Endothelial cell of umbilical vein (primary cell): ENCODE measurements around the gene G3BP1. TPM values are rescaled to one million over a fixed set of nuclear protein-coding genes. Genes with fewer than 3 reads are reported as not detected.
A peak's percentile ranks its signal among the peaks of the same experiment; 100 is the strongest.

Experiments used
- BruUV-seq: library from RNA; stranded (reverse); fragments of 400-500 nt; replicated peaks from 2 replicates; lab custom pipeline; 2021; lab: Mats Ljungman, UMichigan
- CTCF ChIA-PET: fragments of 300-600, 350-600 bp; sonication (Branson Sonifier 250); formaldehyde crosslinking; loops from one replicate; lab custom pipeline; 2021; ENCODE audit warnings: antibody characterized with exemption, inconsistent platforms; lab: Charles Lee
- POLR2A ChIA-PET: fragments of 300-600, 350-600 bp; sonication (Branson Sonifier 250); formaldehyde crosslinking; loops from one replicate; lab custom pipeline; 2021; ENCODE audit warnings: antibody characterized with exemption, inconsistent platforms; lab: Charles Lee
- DNase-seq: peaks from one replicate; pipeline ENCODE4 v3.0.0-alpha.2; 2011; ENCODE audit warnings: low read depth, low spot score
- FAIRE-seq: peaks from 2 replicates; lab custom pipeline; 2011; peaks lifted over from hg19 to GRCh38; lab: Jason Lieb, UNC
- H2AFZ ChIP-seq: 2 replicates; pipeline ENCODE4 v1.6.0; 2012; ENCODE audit warnings: low read depth, low read length, control low read depth, inconsistent platforms
- H3K27ac ChIP-seq: 2 replicates; pipeline ENCODE4 v1.5.1; 2011; ENCODE audit warnings: low read depth, mild to moderate bottlenecking, control low read depth, low read length, moderate library complexity; ENCODE audit not compliant: insufficient read depth
- H3K27me3 ChIP-seq, 2 experiments: 2 replicates each; pipeline versions ENCODE4 v1.6.0 to v1.6.1; 2011; ENCODE audit warnings: low read length in 2 of 2, mixed read lengths in 1 of 2; ENCODE audit not compliant: control insufficient read depth in 2 of 2, insufficient read depth in 2 of 2
- H3K36me3 ChIP-seq, 2 experiments: 2 replicates in 1 of 2; 3 replicates in 1 of 2; pipeline ENCODE4 v1.5.1; 2011; ENCODE audit warnings: low read length in 2 of 2, mild to moderate bottlenecking in 1 of 2, moderate library complexity in 1 of 2; ENCODE audit not compliant: control insufficient read depth in 2 of 2, insufficient read depth in 2 of 2; ENCODE audit errors: extremely low read depth in 1 of 2
- H3K4me1 ChIP-seq: 3 replicates; pipeline ENCODE4 v1.5.1; 2011; ENCODE audit warnings: mild to moderate bottlenecking, low read length; ENCODE audit not compliant: control insufficient read depth, insufficient read depth; ENCODE audit errors: extremely low read depth
- H3K4me2 ChIP-seq: 2 replicates; pipeline ENCODE4 v1.6.1; 2011; ENCODE audit warnings: low read length, control low read depth, mixed read lengths; ENCODE audit not compliant: insufficient read depth
- H3K4me3 ChIP-seq, 3 experiments: fragments of 200-600 bp in 1 of 3; sonication (generic), shearing (Covaris generic) in 1 of 3; replicated peaks in 1 of 3; 2 replicates each; pipeline ENCODE4 v1.5.1; 2011 to 2016; ENCODE audit warnings: control low read depth in 3 of 3, low read length in 3 of 3, mild to moderate bottlenecking in 2 of 3, inconsistent platforms in 1 of 3, low read depth in 1 of 3, moderate library complexity in 1 of 3; ENCODE audit not compliant: insufficient read depth in 1 of 3
- H3K79me2 ChIP-seq: 2 replicates; pipeline ENCODE4 v1.6.0; 2012; ENCODE audit warnings: low read length, inconsistent platforms; ENCODE audit not compliant: control insufficient read depth, insufficient read depth
- H3K9ac ChIP-seq: replicated peaks from 2 replicates; pipeline ENCODE3; 2011; ENCODE audit warnings: low read length, control low read depth; ENCODE audit not compliant: insufficient read depth; ENCODE audit errors: extremely low read depth
- H3K9me1 ChIP-seq: replicated peaks from 3 replicates; pipeline ENCODE4 v1.6.0; 2011; ENCODE audit warnings: mild to moderate bottlenecking, low read length; ENCODE audit not compliant: control insufficient read depth, insufficient read depth; ENCODE audit errors: extremely low read depth
- H3K9me3 ChIP-seq: replicated peaks from 2 replicates; pipeline ENCODE4 v1.5.1; 2012; ENCODE audit warnings: low read length, inconsistent platforms; ENCODE audit not compliant: control insufficient read depth, insufficient read depth
- H4K20me1 ChIP-seq: replicated peaks from 2 replicates; pipeline ENCODE3; 2011; ENCODE audit warnings: mild to moderate bottlenecking, low read length; ENCODE audit not compliant: control insufficient read depth, insufficient read depth; ENCODE audit errors: extremely low read depth
- EZH2 ChIP-seq: IDR thresholded peaks from 2 replicates; pipeline ENCODE4 v1.6.1; 2012; ENCODE audit warnings: borderline replicate concordance, low read depth, mild to moderate bottlenecking, moderate library complexity, low read length, inconsistent platforms; ENCODE audit not compliant: severe bottlenecking
- FOS ChIP-seq: IDR thresholded peaks from 2 replicates; pipeline ENCODE4 v1.6.1; 2011; ENCODE audit warnings: mild to moderate bottlenecking, low read length, moderate library complexity, borderline replicate concordance; ENCODE audit not compliant: insufficient read depth
- GATA2 ChIP-seq: IDR thresholded peaks from 2 replicates; pipeline ENCODE4 v1.7.0; 2011; ENCODE audit warnings: low read depth, mild to moderate bottlenecking, moderate library complexity, mixed read lengths, low read length; ENCODE audit not compliant: insufficient read length, insufficient read depth
- JUN ChIP-seq: IDR thresholded peaks from 2 replicates; pipeline ENCODE4 v1.6.1; 2011; ENCODE audit warnings: borderline replicate concordance, low read depth; ENCODE audit not compliant: insufficient read length, insufficient read depth
- MYC ChIP-seq: IDR thresholded peaks from one replicate; pipeline ENCODE4 v1.6.1; 2011; ENCODE audit warnings: mild to moderate bottlenecking, low read depth, low read length
- POLR2A ChIP-seq: IDR thresholded peaks from 2 replicates; pipeline ENCODE4 v1.6.1; 2012; ENCODE audit warnings: low read depth, mild to moderate bottlenecking, control low read depth, low read length
- POLR2AphosphoS5 ChIP-seq: IDR thresholded peaks from 2 replicates; pipeline ENCODE4 v1.6.1; 2012; ENCODE audit warnings: low read depth, mild to moderate bottlenecking, control low read depth, low read length, moderate library complexity; ENCODE audit not compliant: insufficient read depth
- dilution Hi-C: fragments of 300-500 bp; cut with MboI; formaldehyde crosslinking; loops from one replicate; pipeline ENCODE4 v1.15.0; 2019; ENCODE audit warnings: low sequenced_read_pairs; ENCODE audit not compliant: extremely low pct_ligation_motif_present
- intact Hi-C: fragments of 100-400 bp; cut with micrococcal nuclease; formaldehyde crosslinking; loops from one replicate; pipeline ENCODE4 v1.10.0; 2022
- polyA plus RNA-seq, 4 experiments: library from polyadenylated mRNA; depleted of rRNA in 3 of 4; stranded (reverse) in 3 of 4; unstranded in 1 of 4; fragments of >200 nt; gene quantifications; 2 replicates each; pipeline versions ENCODE4 v1.2.1 to v1.2.3, GENCODE V29; 2011 to 2012; ENCODE audit warnings: missing spikeins in 1 of 4
- total RNA-seq: library from RNA; stranded (reverse); gene quantifications from 2 replicates; pipeline ENCODE4 v1.2.3, GENCODE V29; 2021
- TF ChIP-seq, protein P1 (sequence below): IDR thresholded peaks from 2 replicates; pipeline ENCODE4 v1.6.1; 2011; ENCODE audit not compliant: insufficient read depth, insufficient read length
- TF ChIP-seq, protein P2 (sequence below), 2 donors: IDR thresholded peaks; 1 replicate in 1 of 2; 2 replicates in 1 of 2; pipeline ENCODE4 v1.5.1; 2011; ENCODE audit warnings: low read length in 2 of 2, mild to moderate bottlenecking in 2 of 2, moderate library complexity in 2 of 2, control low read depth in 1 of 2, inconsistent platforms in 1 of 2, low read depth in 1 of 2; ENCODE audit not compliant: insufficient read depth in 1 of 2; ENCODE audit errors: extremely low read depth in 1 of 2

Gene G3BP1
- total and polyA plus RNA-seq, 2 donors (not counting 3 experiments of a cell fraction or from before 2014, with no cell fraction given), result 50.5 to 262 TPM

- Histone ChIP-seq H3K27me3 (no peaks in the 10 kb centered on the region), H3K9me3 (no peaks in the 10 kb centered on the region), H3K4me2 (peak overlapping the region; percentile 90), H3K36me3 (no peaks in the 10 kb centered on the region), H3K4me3 (peak overlapping the region; percentile 59 to 86 (median 68)), H3K9me1 (no peaks in the 10 kb centered on the region), H4K20me1 (no peaks in the 10 kb centered on the region), H3K79me2 (peaks cover 27% of the 10 kb centered on the region), H3K27ac (peak overlapping the region; percentile 76), H3K9ac (peak overlapping the region; percentile 87), H3K4me1 (peaks cover 18% of the 10 kb centered on the region), H2AFZ (peak overlapping the region; percentile 84)
- dilution Hi-C loops (no loop called here), intact Hi-C loops (loop anchor here (1.0 kb wide), 2 partner anchors 13 kb away; partner anchors contain the start of gene G3BP1)
- POLR2A ChIA-PET, result interaction anchor here (0.8 to 2.3 kb wide), 2 partner anchors 13 to 86 kb away, joined by 3 to 12 read pairs; partner anchors contain the start of gene G3BP1
- BruUV-seq, result TSS peak; percentile 71
- TF ChIP-seq GATA2 (no peak), FOS (no peak), POLR2A (no peak), EZH2 (no peak), POLR2AphosphoS5 (no peak), JUN (no peak), MYC (no peak)
- TF ChIP-seq, protein P1, sequence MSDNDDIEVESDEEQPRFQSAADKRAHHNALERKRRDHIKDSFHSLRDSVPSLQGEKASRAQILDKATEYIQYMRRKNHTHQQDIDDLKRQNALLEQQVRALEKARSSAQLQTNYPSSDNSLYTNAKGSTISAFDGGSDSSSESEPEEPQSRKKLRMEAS, result no peak
- TF ChIP-seq, protein P2, sequence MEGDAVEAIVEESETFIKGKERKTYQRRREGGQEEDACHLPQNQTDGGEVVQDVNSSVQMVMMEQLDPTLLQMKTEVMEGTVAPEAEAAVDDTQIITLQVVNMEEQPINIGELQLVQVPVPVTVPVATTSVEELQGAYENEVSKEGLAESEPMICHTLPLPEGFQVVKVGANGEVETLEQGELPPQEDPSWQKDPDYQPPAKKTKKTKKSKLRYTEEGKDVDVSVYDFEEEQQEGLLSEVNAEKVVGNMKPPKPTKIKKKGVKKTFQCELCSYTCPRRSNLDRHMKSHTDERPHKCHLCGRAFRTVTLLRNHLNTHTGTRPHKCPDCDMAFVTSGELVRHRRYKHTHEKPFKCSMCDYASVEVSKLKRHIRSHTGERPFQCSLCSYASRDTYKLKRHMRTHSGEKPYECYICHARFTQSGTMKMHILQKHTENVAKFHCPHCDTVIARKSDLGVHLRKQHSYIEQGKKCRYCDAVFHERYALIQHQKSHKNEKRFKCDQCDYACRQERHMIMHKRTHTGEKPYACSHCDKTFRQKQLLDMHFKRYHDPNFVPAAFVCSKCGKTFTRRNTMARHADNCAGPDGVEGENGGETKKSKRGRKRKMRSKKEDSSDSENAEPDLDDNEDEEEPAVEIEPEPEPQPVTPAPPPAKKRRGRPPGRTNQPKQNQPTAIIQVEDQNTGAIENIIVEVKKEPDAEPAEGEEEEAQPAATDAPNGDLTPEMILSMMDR (IDR thresholded peaks at IDR 0.05; ENCODE audit: extremely low read depth in 1 of 2, insufficient read depth in 1 of 2, low read depth in 1 of 2, low read length in 2 of 2), result no peak
- CTCF ChIA-PET, result interaction anchor here (1.9 to 5.5 kb wide), 3 partner anchors 14 to 311 kb away, joined by 7 to 25 read pairs (median 10); partner anchors contain the start of genes G3BP1 and SLC36A1
- DNase-seq (no peak), FAIRE-seq (no peak)
These were observed 13.7 kb upstream of the G3BP1 start for GRCh38 chr5:151758141-151758429.
